Kidney (tissue), 14 donors: Measurements from ENCODE around the gene HEY2. TPM values are rescaled to one million over a fixed set of nuclear protein-coding genes. Genes with fewer than 3 reads are reported as not detected.

ENCODE experiments used
- DNase-seq, 5 donors: peaks; one replicate each; pipeline ENCODE4 v3.0.0-alpha.2; 2013 to 2020
- FAIRE-seq: peaks from 2 replicates; lab custom pipeline; 2012; peaks lifted over from hg19 to GRCh38; lab: Jason Lieb, UNC
- H3K27ac ChIP-seq, 2 donors: one replicate each; pipeline ENCODE4 v1.7.0; 2013; ENCODE audit warnings: low read depth in 2 of 2, low read length in 2 of 2, inconsistent platforms in 1 of 2
- H3K27me3 ChIP-seq: one replicate; pipeline ENCODE4 v1.7.1; 2013; ENCODE audit warnings: low read length, inconsistent platforms; ENCODE audit not compliant: control insufficient read depth, insufficient read depth
- H3K36me3 ChIP-seq, 3 donors: one replicate each; pipeline versions ENCODE4 v1.7.0 to v1.7.1; 2013; ENCODE audit warnings: low read length in 3 of 3, control low read depth in 1 of 3, inconsistent platforms in 1 of 3; ENCODE audit not compliant: insufficient read depth in 3 of 3, control insufficient read depth in 2 of 3
- H3K4me1 ChIP-seq, 3 donors: one replicate each; pipeline versions ENCODE4 v1.7.0 to v1.7.1; 2013; ENCODE audit warnings: low read length in 3 of 3, inconsistent platforms in 1 of 3, low read depth in 1 of 3; ENCODE audit not compliant: control insufficient read depth in 2 of 3, insufficient read depth in 2 of 3
- H3K4me3 ChIP-seq, 3 donors: one replicate each; pipeline versions ENCODE4 v1.7.0 to v1.8.1; 2013; ENCODE audit warnings: low read length in 3 of 3, control low read depth in 1 of 3, inconsistent platforms in 1 of 3
- H3K9ac ChIP-seq, 3 donors: one replicate each; pipeline versions ENCODE4 v1.7.0 to v1.7.1; 2013; ENCODE audit warnings: low read length in 3 of 3, control low read depth in 1 of 3, inconsistent platforms in 1 of 3
- H3K9me3 ChIP-seq, 3 donors: one replicate each; pipeline versions ENCODE4 v1.7.0 to v1.7.1; 2013; ENCODE audit warnings: low read length in 3 of 3, control low read depth in 1 of 3, inconsistent platforms in 1 of 3; ENCODE audit not compliant: control insufficient read depth in 2 of 3, insufficient read depth in 1 of 3
- intact Hi-C: fragments of 100-400 bp; cut with DNase I; formaldehyde crosslinking; loops from one replicate; pipeline ENCODE4 v1.11.1; 2022
- polyA plus RNA-seq: library from polyadenylated mRNA; stranded (reverse); fragments of 350-450 nt; fragmentation: Illumina TruSeq; extraction: RNeasy Lipid Tissue Mini Kit (QIAGEN cat#74804); gene quantifications from one replicate; pipeline ENCODE4 v1.2.3, GENCODE V29; 2014; ENCODE audit warnings: low read depth, low replicate concordance; ENCODE audit not compliant: insufficient read depth
- total RNA-seq: library from RNA; stranded (reverse); fragmentation: NEBNext Ultra II Directional; extraction: Animal tissue kit (Norgen Biotek cat#: 25700); gene quantifications from one replicate; pipeline ENCODE4 v1.2.1, GENCODE V29; 2021
- TF ChIP-seq, protein P1 (sequence below): IDR thresholded peaks from 3 replicates; pipeline ENCODE4 v1.5.1; 2012; ENCODE audit warnings: mild to moderate bottlenecking, moderate library complexity, borderline replicate concordance; ENCODE audit not compliant: insufficient read depth; ENCODE audit errors: extremely low read depth
- donor health status: control.
- donor health status: control.
- donor health status: control.
- donor health status: control.
- donor health status: control.
- donor health status: DM: yes; HTN: yes; CAD: no.
- donor health status: Normal renal cell carcinoma (clear cell type).

Gene HEY2
- total and polyA plus RNA-seq, 2 donors from 2014 or later, result 4.2 to 10.7 TPM

DNA sequence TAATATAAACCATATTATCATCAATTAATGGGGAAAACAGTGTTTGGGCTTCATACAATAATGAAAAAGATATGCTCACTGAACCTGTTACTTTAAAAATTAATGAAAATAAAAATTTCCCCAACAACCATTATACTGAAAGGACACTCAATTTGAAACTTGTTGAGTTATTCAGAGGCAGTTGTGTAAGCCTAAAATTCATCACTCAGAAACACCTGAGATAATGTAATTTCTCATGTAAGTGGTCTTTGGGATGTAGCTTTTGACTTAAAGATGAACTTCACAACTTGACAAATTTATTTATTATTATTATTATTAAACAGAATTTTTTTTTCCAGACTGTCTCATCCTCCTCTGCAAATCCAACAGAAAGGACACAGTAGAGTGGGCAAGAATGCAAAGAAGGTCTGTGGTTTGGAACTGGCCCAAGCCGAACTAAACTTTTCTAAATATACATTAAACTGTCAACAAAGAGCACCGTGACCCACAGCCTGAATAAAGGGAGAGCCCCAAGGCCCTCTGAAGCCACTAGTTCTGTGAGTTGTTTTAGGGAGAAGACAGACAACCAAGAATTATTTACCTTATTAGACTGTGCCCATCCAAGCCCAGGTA is 32.2 kb upstream of the HEY2 start:
- Histone ChIP-seq H3K4me3 (no peak overlapping the region), H3K27ac (no peak overlapping the region), H3K27me3 (no peaks in the 10 kb centered on the region), H3K9ac (no peak overlapping the region), H3K4me1 (no peaks in the 10 kb centered on the region), H3K9me3 (no peaks in the 10 kb centered on the region), H3K36me3 (no peaks in the 10 kb centered on the region)
- DNase-seq (peak in 2 of 5 donors; percentile 35 to 58), FAIRE-seq (no peak)
- TF ChIP-seq, protein P1, sequence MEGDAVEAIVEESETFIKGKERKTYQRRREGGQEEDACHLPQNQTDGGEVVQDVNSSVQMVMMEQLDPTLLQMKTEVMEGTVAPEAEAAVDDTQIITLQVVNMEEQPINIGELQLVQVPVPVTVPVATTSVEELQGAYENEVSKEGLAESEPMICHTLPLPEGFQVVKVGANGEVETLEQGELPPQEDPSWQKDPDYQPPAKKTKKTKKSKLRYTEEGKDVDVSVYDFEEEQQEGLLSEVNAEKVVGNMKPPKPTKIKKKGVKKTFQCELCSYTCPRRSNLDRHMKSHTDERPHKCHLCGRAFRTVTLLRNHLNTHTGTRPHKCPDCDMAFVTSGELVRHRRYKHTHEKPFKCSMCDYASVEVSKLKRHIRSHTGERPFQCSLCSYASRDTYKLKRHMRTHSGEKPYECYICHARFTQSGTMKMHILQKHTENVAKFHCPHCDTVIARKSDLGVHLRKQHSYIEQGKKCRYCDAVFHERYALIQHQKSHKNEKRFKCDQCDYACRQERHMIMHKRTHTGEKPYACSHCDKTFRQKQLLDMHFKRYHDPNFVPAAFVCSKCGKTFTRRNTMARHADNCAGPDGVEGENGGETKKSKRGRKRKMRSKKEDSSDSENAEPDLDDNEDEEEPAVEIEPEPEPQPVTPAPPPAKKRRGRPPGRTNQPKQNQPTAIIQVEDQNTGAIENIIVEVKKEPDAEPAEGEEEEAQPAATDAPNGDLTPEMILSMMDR, result no peak
- intact Hi-C loops, result no loop called here

DNA sequence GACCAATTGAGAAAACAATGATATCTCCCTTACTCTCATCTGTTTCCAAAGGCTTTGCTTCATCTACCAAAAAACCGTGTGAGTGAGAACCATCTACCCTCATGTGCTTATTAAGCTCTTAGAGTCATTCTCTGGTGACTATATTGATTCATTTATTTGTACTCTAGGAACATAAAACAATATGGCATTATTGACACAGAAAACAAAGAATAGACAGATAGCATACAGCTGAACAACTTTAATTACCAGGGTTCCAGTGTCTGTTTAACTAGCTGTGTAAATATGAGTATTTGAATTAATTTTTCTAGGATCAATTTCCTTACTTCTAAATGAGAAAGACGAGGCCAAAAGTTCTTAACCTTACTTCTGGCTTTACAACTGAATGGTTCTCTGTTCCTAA is 31.3 kb upstream of the HEY2 start:
- Histone ChIP-seq H3K4me1 (no peaks in the 10 kb centered on the region), H3K4me3 (no peak overlapping the region), H3K9me3 (no peaks in the 10 kb centered on the region), H3K27ac (no peak overlapping the region), H3K9ac (no peak overlapping the region), H3K36me3 (no peaks in the 10 kb centered on the region), H3K27me3 (no peaks in the 10 kb centered on the region)
- intact Hi-C loops, result no loop called here
- no peak for DNase-seq
- no peak for FAIRE-seq
- TF ChIP-seq, protein P1, result no peak

DNA sequence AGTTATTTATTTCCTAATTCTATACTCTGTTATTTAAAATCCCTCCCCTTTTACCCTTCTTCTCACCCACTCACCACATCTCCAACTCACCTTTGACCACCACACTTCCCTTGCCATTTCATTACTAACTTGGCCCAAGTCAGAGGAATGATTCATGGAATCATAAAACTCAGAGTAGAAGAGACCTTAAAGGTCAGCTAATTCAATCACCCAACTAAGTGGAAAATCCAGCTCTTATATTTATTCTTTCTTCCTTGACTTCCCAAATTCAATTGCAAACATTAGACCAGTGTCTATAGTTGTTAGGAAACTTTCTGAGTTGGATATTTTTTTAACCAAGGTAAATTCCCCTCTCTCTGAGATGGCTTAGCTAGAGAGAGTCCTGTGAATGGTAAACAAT is 26.5 kb upstream of the HEY2 start:
- Histone ChIP-seq H3K9me3 (no peaks in the 10 kb centered on the region), H3K9ac (no peak overlapping the region), H3K27ac (no peak overlapping the region), H3K27me3 (no peaks in the 10 kb centered on the region), H3K36me3 (no peaks in the 10 kb centered on the region), H3K4me1 (no peaks in the 10 kb centered on the region), H3K4me3 (no peak overlapping the region)
- TF ChIP-seq, protein P1, result no peak
- DNase-seq, result no peak
- no peak for FAIRE-seq
- intact Hi-C loops, result no loop called here

DNA sequence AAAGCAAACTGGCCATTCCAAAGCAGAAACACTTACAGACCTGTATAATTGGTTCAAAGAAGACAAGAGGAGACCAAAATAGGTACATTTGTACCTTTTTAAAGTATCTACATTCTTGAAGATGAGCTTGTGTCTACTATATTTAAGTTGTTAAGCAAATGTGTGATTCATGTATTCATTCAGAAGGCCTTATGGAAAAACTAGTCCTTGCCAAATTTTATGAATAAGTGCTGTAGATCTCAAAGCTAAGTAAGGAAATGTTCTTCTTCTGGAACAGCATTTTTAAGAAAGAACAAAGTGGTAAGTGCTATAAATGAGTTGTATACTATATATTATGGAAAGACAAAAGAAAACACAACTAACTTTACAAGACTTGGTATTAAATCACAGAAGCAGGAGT is 22.2 kb upstream of the HEY2 start:
- intact Hi-C loops, result no loop called here
- TF ChIP-seq, protein P1, result no peak
- Histone ChIP-seq H3K9me3 (no peaks in the 10 kb centered on the region), H3K9ac (no peak overlapping the region), H3K27ac (no peak overlapping the region), H3K27me3 (no peaks in the 10 kb centered on the region), H3K4me3 (no peak overlapping the region), H3K4me1 (no peaks in the 10 kb centered on the region), H3K36me3 (no peaks in the 10 kb centered on the region)
- no peak for DNase-seq
- no peak for FAIRE-seq
